ENCODE measurements around the gene CACNA1E.
"Not testable (repeated sequence)": the region's sequence is repeated elsewhere in the genome, so short reads cannot be mapped to it uniquely, and the experiment has no call there.

The CACNA1E gene

GRCh38 chr1:181832173-181832880 lies 349.0 kb downstream of the CACNA1E start:
- not testable (repeated sequence) for DNase-seq

- no peak for DNase-seq
Measured at GRCh38 chr1:181846001-181846645, 362.8 kb downstream of the CACNA1E start.

DNA sequence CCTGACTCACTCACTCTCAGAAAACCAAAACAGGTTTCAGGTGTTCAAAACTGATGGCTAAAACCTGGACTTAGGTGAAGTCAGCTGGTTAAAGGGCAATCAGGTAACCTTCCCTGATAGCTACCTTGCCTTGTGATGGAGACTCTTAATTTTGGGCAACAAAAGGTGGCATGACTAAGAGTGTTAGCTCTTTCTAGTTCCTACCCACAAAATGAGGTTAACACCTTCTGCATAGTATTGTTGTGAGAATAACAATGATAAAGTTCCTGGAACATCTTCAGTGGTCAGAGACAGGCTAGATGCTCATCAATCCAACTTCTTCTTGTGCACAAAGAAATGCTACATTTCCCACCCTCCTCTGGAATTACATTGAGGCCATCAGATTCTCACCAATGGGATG lies 363.4 kb downstream of the CACNA1E start:
- DNase-seq: no peak

- no peak for DNase-seq
Measured at GRCh38 chr1:181849071-181849470, 365.8 kb downstream of the CACNA1E start.

DNA sequence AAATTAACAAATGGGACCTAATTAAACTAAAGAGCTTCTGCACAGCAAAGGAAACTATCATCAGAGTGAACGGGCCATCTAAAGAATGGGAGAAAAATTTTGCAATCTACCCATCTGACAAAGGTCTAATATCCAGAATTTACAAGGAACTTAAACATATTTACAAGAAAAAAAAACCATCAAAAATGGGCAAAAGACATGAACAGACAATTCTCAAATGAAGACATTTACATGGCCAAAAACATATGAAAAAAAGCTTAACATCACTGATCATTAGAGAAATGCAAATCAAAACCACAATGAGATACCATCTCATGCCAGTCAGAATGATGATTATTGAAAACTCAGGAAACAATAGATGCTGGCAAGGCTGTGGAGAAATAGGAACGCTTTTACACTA lies 370.9 kb downstream of the CACNA1E start:
- DNase-seq: not testable (repeated sequence)

DNA sequence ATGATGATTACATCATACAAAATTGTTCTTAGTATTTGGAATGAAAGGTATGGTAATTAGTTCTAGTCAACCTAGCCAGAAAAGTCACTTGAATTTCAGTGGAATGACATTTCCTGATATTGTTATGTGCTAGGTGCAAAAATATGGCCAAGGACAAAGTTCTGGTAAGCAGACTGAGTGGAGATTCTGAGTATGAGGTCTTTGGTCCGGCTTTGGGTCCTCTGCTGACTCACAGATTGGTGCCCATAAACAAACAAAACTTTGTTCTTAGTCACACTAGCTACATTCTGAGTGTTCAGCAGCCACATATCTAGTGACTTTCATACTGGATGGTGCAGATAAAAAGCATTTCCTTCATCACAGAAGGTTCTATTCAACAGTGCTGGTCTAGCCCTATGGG lies 372.1 kb downstream of the CACNA1E start:
- DNase-seq: no peak
